Activated CD4-positive, CD25-positive, alpha-beta regulatory T cell treated with anti-CD3 and anti-CD28 coated beads, Interleukin-2, amount 50 U/mL, for 24 hours (primary cell): ENCODE data around the gene CCDC92.

Experiments used
- ATAC-seq, 2 donors: fragments of 150-1000 bp; cut with Tn5 transposase; one replicate each; pipeline ENCODE4 v1.10.0; 2021; ENCODE audit warnings: mild to moderate bottlenecking in 1 of 2, moderate library complexity in 1 of 2

CCDC92 gene

GRCh38 chr12:123972457-123973401 lies at the start of gene CCDC92, which contains the start of gene ZNF664:
Gene CCDC92, minus strand, starts transcription at chr12:123972831. Its CDS starts 28,526 bp downstream, at chr12:123944305.
Gene ZNF664, plus strand, starts transcription at chr12:123973215. Its CDS starts 38,930 bp downstream, at chr12:124012145.
- ATAC-seq, result peak; percentile 85 to 88

GRCh38 chr12:124022161-124022560 lies 49.5 kb upstream of the CCDC92 start:
- ATAC-seq, result no peak

GRCh38 chr12:124021007-124021406 lies 48.4 kb upstream of the CCDC92 start:
- ATAC-seq, result no peak

- no peak for ATAC-seq
Measured at GRCh38 chr12:124020514-124020949, 47.9 kb upstream of the CCDC92 start.

- no peak for ATAC-seq
Measured at GRCh38 chr12:124019115-124019514, 46.5 kb upstream of the CCDC92 start.

- no peak for ATAC-seq
Measured at GRCh38 chr12:124018539-124018938, 45.9 kb upstream of the CCDC92 start.

GRCh38 chr12:124017064-124017463 lies 44.4 kb upstream of the CCDC92 start:
- ATAC-seq, result no peak

GRCh38 chr12:124015494-124016461 lies 43.1 kb upstream of the CCDC92 start:
- ATAC-seq, result no peak

- ATAC-seq, result no peak
Measured at GRCh38 chr12:124013073-124013472, 40.4 kb upstream of the CCDC92 start.

GRCh38 chr12:124011435-124012115 lies 38.9 kb upstream of the CCDC92 start:
- ATAC-seq, result no peak

GRCh38 chr12:124010687-124011086 lies 38.1 kb upstream of the CCDC92 start:
- ATAC-seq, result no peak

- ATAC-seq, result no peak
Measured at GRCh38 chr12:124009781-124010180, 37.1 kb upstream of the CCDC92 start.

GRCh38 chr12:124008595-124008994 lies 36.0 kb upstream of the CCDC92 start:
- ATAC-seq, result no peak

GRCh38 chr12:124007826-124008570 lies 35.4 kb upstream of the CCDC92 start:
- ATAC-seq, result no peak

GRCh38 chr12:124006846-124007713 lies 34.4 kb upstream of the CCDC92 start:
- ATAC-seq, result no peak

- ATAC-seq, result peak; percentile 55
Measured at GRCh38 chr12:124006085-124006845, 33.6 kb upstream of the CCDC92 start.

GRCh38 chr12:124004233-124004875 lies 31.7 kb upstream of the CCDC92 start:
- ATAC-seq, result no peak

GRCh38 chr12:124002654-124003053 lies 30.0 kb upstream of the CCDC92 start:
- ATAC-seq, result no peak

- no peak for ATAC-seq
Measured at GRCh38 chr12:124002021-124002644, 29.5 kb upstream of the CCDC92 start.
